ENCODE measurements around the gene SCAMP1.

Gene SCAMP1

DNA sequence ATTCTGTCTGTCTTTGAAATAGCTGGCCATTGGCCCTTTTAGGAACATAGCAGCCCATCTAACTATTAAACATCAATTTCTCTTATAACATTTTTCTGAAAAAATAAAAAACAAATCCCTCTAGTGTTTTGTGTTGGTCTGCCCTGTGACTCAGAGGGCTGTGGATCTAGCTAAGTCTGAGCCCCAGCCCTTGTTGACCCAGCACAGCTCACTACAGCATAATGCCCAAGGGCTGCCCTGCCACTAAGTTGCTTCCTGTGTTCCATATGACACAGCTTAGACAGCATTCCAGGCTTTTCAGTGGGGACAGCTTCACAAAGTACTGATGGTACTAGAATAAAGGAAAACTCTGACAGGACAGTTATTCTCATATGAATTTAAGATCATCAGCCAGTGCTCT is 136.0 kb downstream of the SCAMP1 start:
- DNase-seq (ENCODE audit: low read depth, low spot score), result no peak

DNA sequence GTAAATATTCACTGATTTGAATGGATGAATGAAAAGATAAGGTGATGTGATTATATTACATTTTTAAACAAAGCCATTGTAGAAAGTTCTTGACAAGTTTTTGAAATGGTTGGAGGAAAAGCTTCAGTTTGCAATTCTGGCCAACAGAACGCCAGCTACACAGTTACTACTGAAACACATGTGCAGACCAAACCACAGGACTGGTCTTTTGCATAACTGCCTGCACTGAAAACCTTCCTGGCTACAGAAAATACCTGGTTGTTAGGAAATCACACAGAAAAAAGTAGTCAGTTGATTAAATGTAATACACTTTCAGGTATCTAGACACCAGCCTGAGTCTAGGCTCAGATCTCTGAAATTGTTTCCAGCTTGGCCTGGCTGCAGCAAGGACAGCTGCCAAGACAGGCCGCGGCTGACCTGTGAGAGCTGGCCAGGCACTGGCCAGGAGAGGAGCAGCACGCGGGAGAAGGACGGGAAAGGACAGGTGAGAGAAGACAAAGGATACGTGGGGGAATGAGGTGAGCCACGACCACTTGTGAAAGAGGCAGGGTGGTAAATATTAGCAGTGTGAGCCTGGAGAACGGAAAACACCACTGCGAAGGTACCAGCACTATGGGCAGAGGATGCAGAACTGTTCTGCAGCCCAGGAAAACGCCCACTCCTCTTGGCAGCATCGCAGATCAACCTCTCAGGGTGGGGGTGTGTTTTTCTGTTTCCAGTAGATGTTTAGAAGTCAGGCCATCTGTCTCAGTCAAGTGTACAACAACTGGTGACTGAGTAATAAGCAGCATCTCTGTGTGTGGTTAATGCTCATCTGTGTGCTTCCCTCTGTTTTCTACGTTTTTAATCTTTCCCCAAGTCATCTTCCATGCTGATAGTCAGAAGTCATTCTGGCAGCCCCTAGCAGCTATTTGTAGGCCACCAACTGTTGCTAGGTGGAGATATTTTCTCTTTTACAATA is 137.4 kb downstream of the SCAMP1 start:
- DNase-seq (ENCODE audit: low read depth, low spot score), result no peak

- no peak for DNase-seq (ENCODE audit: low read depth, low spot score)
Observed at GRCh38 chr5:78499485-78499884, 139.1 kb downstream of the SCAMP1 start.

GRCh38 chr5:78500028-78500427 is 139.6 kb downstream of the SCAMP1 start:
- no peak for DNase-seq (ENCODE audit: low read depth, low spot score)

DNA sequence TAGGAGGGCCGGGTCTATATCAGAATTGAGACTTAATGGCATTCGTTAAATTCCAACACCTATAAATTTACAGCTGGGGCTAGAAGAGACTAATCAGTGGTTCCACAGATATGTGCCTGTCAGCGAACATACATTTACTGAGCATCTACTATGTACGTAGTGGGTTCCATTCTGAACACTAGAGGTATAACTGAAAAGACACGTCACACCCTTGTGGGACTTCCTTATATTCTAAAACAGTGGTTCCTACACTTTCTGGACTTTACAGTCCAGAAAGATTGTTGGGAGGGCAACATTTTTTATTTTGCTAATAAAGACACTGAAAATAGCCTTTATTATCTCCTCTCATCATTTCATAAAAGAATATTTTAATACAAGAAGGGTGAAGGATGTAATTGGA is 140.5 kb downstream of the SCAMP1 start:
- DNase-seq (ENCODE audit: low read depth, low spot score), result no peak

DNA sequence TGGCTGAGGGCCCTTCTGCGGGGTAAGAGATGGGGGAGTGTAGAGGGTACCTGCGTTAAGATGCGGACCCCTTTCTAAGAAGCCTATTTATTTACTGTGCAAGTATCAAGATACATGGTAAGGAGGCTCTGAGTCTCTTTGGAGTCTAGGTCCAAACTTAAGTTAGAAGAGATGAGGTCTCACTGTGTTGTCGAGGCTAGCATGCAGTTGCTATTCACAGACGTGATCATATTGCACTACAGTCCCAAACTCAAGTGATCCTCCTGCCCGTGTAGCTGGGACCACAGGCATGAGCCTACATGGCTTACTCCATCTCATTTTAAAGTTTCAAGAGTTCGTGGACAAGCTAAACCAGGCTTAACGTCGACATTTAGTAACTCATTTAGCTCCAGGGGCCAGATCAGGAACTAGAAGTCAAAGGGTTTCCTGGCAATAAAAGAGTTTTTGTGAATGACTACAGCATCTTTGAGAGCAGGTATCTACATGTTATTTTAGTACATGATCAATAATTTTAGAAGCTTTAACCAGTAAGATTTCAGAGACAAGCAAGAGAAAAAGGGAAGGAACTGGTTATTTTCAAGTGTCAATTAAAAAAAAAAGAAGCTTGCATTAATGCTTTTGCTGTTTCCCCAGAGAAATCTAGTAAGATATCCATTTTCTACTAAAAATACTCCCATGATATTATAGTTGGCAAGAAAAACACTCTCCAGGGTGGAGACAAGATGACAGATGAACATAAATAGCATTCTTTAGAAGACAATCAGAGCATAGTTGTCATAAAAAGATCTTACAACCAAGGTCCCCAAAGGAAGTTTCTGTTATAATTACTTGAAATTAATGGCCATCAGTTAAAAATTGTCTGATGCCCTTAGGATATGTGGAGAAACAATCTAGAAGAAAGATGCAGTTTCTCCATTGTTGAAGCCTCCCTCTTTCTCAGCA is 141.3 kb downstream of the SCAMP1 start:
- no peak for DNase-seq (ENCODE audit: low read depth, low spot score)

DNA sequence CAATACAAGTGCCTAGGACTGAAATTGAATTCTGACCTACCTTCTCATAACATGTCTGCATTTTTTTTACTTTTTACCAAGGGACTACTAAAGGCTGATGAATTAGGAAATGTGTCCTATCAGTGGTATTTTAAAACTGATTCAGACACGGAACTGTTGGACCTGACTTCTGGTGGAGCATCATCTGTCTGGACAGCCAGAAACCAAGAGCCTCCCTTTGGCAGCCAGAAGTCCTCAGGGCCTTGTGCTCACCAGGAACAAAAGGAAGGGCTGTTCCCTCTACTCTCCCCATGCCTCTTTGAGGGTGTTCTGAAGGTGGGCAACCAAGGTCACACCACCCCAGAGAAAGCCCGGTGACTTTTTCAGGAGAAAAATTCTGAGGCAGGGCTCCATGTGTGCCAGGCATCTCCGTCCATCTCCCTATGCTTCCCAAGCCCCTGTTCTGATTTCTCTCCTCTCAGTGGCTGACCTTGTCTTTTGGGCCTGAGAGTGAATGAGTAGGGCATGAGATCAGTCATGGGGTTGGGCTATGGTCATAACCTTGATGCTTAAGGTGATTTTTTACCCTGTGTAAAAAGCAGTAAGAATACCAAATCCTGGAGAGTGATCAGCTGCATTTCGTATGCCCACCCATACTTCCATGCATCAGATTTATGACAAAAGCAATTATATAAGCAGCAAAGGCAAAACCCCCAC is 143.7 kb downstream of the SCAMP1 start:
- DNase-seq (ENCODE audit: low read depth, low spot score), result no peak

DNA sequence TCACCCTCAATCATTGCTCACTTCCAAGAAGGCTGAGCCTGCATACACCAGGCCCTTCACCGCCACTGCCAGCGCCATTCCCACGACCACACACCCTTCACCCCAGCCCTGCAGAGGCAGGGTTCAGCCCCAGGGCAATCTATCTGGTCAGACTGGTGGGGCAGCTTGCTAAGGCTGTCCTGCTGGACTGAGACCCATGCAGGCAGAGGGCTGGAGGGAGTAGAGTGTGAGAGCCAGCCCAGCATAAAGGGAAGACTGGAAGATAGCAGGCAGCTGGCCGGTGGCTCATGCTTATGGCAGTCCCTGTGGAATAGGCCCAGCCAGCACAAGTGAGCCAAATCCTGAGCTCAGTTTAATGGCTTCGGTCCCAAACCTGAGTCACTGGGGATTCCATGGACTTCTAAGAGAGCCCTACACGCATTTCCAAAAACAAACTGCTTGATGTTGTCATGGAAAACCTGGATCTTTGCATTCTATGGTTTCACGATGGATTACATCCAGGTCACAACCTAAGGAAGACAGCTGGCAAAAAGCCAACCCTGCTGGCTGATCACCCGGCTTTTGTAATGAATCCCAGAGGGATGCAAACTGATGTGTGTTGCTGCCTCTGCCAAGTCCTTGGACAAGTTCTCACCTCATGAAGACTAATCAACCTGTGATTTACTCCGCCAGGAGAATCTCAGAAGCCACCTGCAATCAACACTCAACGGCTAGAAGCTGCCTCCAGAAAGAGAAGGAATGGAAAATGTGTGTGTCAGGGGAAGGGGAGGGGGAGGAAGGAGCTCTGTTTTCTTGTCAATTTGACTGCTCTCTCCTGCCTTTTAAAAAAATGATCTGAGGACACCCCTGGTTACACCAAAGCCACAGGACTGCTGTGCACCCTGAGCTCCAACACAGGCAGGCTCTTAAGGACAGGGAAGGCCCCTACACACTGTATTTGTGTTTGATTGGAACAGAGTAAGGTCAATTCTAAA is 144.6 kb downstream of the SCAMP1 start:
- no peak for DNase-seq (ENCODE audit: low read depth, low spot score)

DNA sequence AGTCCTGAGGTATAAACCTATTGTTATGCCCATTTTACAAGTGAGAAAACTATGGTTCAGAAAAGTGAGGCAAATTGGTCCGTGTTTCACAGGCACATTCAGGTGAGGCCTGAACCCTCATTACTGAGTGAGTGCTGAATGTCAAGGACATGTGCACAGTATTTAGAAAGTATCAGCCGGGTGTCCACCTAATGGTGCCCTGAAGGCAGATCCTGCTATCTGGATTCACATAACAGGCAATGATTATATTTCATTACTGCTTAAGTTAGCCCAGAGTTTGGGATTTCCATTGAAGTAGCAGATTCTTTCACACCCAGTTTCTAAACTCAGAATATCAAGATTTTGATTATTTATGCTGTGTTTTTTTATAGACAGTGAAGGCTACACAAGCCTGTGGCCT is 145.4 kb downstream of the SCAMP1 start:
- DNase-seq (ENCODE audit: low read depth, low spot score), result no peak

DNA sequence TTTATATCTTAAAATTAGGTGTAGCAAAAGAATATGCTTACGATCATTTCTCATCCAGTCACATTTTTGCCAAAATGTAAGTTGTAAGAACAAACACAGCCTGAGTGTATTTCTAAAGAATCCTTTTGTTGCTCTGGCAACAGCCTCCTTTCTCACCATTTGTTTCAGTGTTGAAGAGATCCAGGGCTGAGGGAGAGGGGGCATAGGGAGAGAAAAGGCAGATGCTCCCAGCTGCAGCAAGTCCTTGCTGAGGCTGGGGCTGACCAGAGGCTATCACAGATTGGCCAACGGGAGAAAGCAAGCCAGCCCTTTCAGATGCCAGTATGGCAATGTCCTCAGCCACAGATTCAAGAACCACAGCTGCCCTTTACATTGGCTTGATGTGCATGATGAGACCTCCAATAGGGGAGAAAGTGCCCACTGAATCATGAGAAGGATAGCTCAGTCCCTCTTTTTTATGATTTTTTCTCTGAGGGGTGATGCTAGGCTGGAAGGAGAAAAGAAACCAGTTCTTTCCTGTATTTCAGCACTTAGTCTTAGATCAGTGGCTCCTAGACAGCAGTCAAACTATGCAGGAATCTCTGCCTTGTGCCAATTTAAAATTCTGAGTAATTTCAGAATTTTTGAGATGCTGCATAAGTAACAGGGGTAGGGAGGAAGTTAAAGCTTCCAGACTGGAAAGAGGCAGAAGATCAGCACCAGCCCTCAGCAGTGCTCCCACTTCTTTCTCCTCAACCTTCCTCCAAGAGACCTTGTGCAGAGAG is 146.0 kb downstream of the SCAMP1 start:
- no peak for DNase-seq (ENCODE audit: low read depth, low spot score)

GRCh38 chr5:78507531-78507930 is 147.1 kb downstream of the SCAMP1 start:
- DNase-seq (ENCODE audit: low read depth, low spot score), result no peak

GRCh38 chr5:78508186-78508765 is 147.9 kb downstream of the SCAMP1 start:
- DNase-seq (ENCODE audit: low read depth, low spot score), result no peak

DNA sequence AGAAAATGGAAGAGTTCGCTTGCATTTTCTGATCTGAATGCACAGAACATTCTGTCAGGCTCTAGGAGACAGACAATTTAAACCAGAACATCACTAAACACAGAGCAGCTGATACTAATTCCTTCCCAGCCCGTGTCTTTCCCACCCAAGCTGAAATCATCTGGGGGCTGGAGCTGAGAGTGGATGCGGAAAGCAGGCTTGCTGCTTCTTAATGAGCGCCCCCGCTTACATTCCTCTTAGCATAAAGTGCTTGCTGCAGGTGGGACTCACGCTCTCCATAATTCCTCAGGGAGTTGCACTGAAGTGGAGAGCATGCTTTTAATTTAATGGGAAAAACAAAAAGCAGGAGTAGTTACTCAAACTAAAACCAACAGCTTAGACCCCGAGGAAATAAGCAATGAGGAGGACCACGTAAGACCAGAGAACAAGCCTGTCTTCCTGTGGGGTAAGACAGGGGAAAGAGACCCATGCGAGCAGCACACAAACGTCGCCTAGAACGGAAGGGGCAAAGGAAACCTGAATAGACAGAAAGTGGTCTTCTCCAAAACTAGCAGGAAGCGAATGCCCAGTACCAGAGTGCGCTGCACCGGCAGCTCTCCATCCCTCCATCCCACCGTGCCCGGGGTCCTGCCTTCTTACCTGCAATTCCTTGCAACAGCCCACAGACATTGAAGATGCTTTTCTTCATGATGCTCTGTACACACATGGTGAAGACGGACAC is 148.9 kb downstream of the SCAMP1 start:
- DNase-seq (ENCODE audit: low read depth, low spot score), result no peak

GRCh38 chr5:78509884-78510769 is 149.7 kb downstream of the SCAMP1 start:
- no peak for DNase-seq (ENCODE audit: low read depth, low spot score)

GRCh38 chr5:78511121-78511906 is 150.9 kb downstream of the SCAMP1 start:
- DNase-seq (ENCODE audit: low read depth, low spot score), result no peak

DNA sequence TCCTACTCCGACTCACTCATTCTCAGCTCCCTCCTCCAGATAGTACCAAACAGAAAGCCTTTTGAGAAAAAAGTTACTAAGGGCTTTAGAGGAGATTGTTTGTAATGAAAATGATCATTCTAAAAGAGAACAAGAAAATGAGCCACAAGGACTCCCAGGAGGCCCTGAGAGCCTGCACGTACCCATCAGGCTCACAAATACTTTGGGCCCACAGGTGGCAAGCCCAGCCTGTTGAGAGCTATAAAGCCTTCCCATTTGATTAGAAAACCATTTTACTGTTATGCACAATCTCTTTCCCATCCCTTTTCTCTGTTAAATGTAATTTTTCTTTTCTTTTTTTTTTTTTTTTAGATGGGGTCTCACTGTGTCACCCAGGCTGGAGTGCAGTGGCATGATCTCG is 152.0 kb downstream of the SCAMP1 start:
- DNase-seq (ENCODE audit: low read depth, low spot score), result no peak

DNA sequence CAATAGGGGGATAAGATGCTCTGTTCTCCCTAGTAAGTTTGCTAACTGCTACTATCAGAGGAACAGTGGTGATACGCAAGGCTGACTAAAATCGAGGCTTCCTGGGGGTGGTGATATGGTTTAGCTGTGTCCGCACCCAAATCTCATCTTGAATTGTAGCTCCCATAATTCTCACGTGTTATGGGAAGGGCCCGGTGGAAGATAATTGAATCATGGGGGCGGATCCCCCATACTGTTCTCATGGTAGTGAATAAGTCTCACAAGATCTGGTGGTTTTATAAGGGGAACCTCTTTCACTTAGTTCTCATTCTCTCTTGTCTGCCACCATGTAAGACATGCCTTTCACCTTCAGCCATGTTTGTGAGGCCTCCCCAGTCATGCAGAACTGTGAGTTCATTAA is 153.0 kb downstream of the SCAMP1 start:
- DNase-seq (ENCODE audit: low read depth, low spot score), result no peak

Data from iPS DF 19.7 (cell line).